HCT116 (cell line): ENCODE measurements around the gene CFAP91. TPM values are rescaled to one million over a fixed set of nuclear protein-coding genes. Genes with fewer than 3 reads are reported as not detected.

ENCODE experiments used
- ATAC-seq: fragments of 200-7000 bp; cut with Tn5 transposase; 2 replicates; pipeline ENCODE4 v1.9.1; 2020; ENCODE audit warnings: mild to moderate bottlenecking, moderate library complexity
- BruUV-seq: library from RNA; stranded (reverse); fragments of 400-500 nt; replicated peaks from 2 replicates; lab custom pipeline; 2021; lab: Mats Ljungman, UMichigan
- CTCF ChIA-PET: fragments of 300-600 bp; sonication (Branson Sonifier 250); formaldehyde crosslinking; loops from one replicate; lab custom pipeline; 2021; ENCODE audit warnings: antibody characterized with exemption; lab: Charles Lee
- POLR2A ChIA-PET: fragments of 300-600, 350-600 bp; sonication (Branson Sonifier 250); formaldehyde crosslinking; loops from one replicate; lab custom pipeline; 2021; ENCODE audit warnings: antibody characterized with exemption; lab: Charles Lee
- RAD21 ChIA-PET, 2 experiments: fragments of 300-600 bp; sonication (Branson Sonifier 250); formaldehyde crosslinking; loops; one replicate each; lab custom pipeline; 2023; ENCODE audit warnings: low total read pairs in 2 of 2; ENCODE audit not compliant: uncharacterized antibody in 2 of 2, unreplicated experiment in 2 of 2, low non-redundant PET in 1 of 2; lab: Charles Lee
- DNase-seq: peaks from one replicate; pipeline ENCODE4 v3.0.0-alpha.2; 2010; ENCODE audit warnings: low read depth, low spot score
- H2AFZ ChIP-seq: fragments of 200-600 bp; shearing (Covaris generic), sonication (generic); 2 replicates; pipeline ENCODE4 v1.6.1; 2017; ENCODE audit warnings: low read depth, mixed run types, mixed read lengths, antibody characterized with exemption, low read length; ENCODE audit not compliant: poor library complexity, severe bottlenecking
- H3K27ac ChIP-seq: 2 replicates; pipeline ENCODE4 v1.5.1; 2012; ENCODE audit warnings: low read depth, low read length
- H3K27me3 ChIP-seq: fragments of 200-600 bp; sonication (generic); 2 replicates; pipeline ENCODE4 v1.6.1; 2016; ENCODE audit warnings: mixed run types, low read length, mixed read lengths; ENCODE audit not compliant: insufficient read depth
- H3K36me3 ChIP-seq, 2 experiments: fragments of 200-500 bp in 1 of 2; fragments of 200-600 bp in 1 of 2; sonication (Bioruptor generic) in 1 of 2; sonication (generic) in 1 of 2; 2 replicates each; pipeline versions ENCODE4 v1.5.1 to v1.6.1; 2014 to 2016; ENCODE audit warnings: low read length in 2 of 2, inconsistent platforms in 1 of 2, mixed read lengths in 1 of 2, mixed run types in 1 of 2; ENCODE audit not compliant: insufficient read depth in 2 of 2, control insufficient read depth in 1 of 2
- H3K4me1 ChIP-seq, 2 experiments: fragments of 200-600 bp in 1 of 2; sonication (generic) in 1 of 2; 2 replicates each; pipeline versions ENCODE4 v1.5.1 to v1.6.1; 2012 to 2017; ENCODE audit warnings: low read length in 2 of 2, inconsistent platforms in 1 of 2, mild to moderate bottlenecking in 1 of 2, mixed read lengths in 1 of 2, mixed run types in 1 of 2, moderate library complexity in 1 of 2; ENCODE audit not compliant: insufficient read depth in 2 of 2, control insufficient read depth in 1 of 2
- H3K4me2 ChIP-seq: fragments of 200-600 bp; sonication (generic); 2 replicates; pipeline ENCODE4 v1.6.1; 2017; ENCODE audit warnings: mixed run types, low read length, mixed read lengths
- H3K4me3 ChIP-seq, 2 experiments: fragments of 200-600 bp in 1 of 2; sonication (generic) in 1 of 2; replicated peaks in 1 of 2; 2 replicates each; pipeline ENCODE4 v1.5.1; 2011 to 2016; ENCODE audit warnings: low read length in 2 of 2, control low read depth in 1 of 2, low read depth in 1 of 2, mild to moderate bottlenecking in 1 of 2, mixed read lengths in 1 of 2, mixed run types in 1 of 2
- H3K79me2 ChIP-seq: fragments of 200-600 bp; sonication (generic); 2 replicates; pipeline ENCODE4 v1.6.1; 2017; ENCODE audit warnings: mild to moderate bottlenecking, mixed run types, low read length, moderate library complexity, mixed read lengths; ENCODE audit not compliant: insufficient read depth
- H3K9ac ChIP-seq: fragments of 200-600 bp; sonication (generic); 2 replicates; pipeline ENCODE4 v1.6.1; 2016; ENCODE audit warnings: low read length, mixed read lengths
- H3K9me2 ChIP-seq: fragments of 200-600 bp; sonication (generic), shearing (Covaris generic); 2 replicates; pipeline ENCODE4 v1.6.1; 2017; ENCODE audit warnings: mixed run types, mild to moderate bottlenecking, moderate library complexity; ENCODE audit not compliant: insufficient read depth
- H3K9me3 ChIP-seq, 2 experiments: fragments of 200-500 bp in 1 of 2; fragments of 200-600 bp in 1 of 2; sonication (Bioruptor generic) in 1 of 2; sonication (generic) in 1 of 2; 2 replicates each; pipeline ENCODE4 v1.6.1; 2014 to 2017; ENCODE audit warnings: low read length in 2 of 2, mixed read lengths in 2 of 2, inconsistent platforms in 1 of 2, low read depth in 1 of 2, mild to moderate bottlenecking in 1 of 2, mixed run types in 1 of 2, moderate library complexity in 1 of 2; ENCODE audit not compliant: control insufficient read depth in 1 of 2, insufficient read depth in 1 of 2
- H4K20me1 ChIP-seq: fragments of 200-600 bp; sonication (generic), shearing (Covaris generic); 2 replicates; pipeline ENCODE4 v1.6.1; 2017; ENCODE audit warnings: mixed run types, mild to moderate bottlenecking, moderate library complexity; ENCODE audit not compliant: insufficient read depth
- ATF3 ChIP-seq: IDR thresholded peaks from 2 replicates; pipeline ENCODE4 v1.6.1; 2012
- CBX3 ChIP-seq: IDR thresholded peaks from 2 replicates; pipeline ENCODE4 v1.6.1; 2012; ENCODE audit warnings: low read depth
- CEBPB ChIP-seq: IDR thresholded peaks from 2 replicates; pipeline ENCODE4 v1.6.1; 2012; ENCODE audit warnings: low read depth
- EGR1 ChIP-seq: IDR thresholded peaks from 2 replicates; pipeline ENCODE4 v1.6.1; 2012; ENCODE audit warnings: low read depth
- ELF1 ChIP-seq: IDR thresholded peaks from 2 replicates; pipeline ENCODE4 v1.6.1; 2012; ENCODE audit warnings: low read depth, borderline replicate concordance
- EZH2 ChIP-seq: fragments of 200-600 bp; sonication (generic); IDR thresholded peaks from 2 replicates; pipeline ENCODE4 v1.6.1; 2017; ENCODE audit warnings: antibody characterized with exemption, mixed run types
- EZH2phosphoT487 ChIP-seq: fragments of 200-600 bp; IDR thresholded peaks from 2 replicates; pipeline ENCODE4 v1.6.1; 2018; ENCODE audit warnings: antibody characterized with exemption, borderline replicate concordance
- POLR2A ChIP-seq: IDR thresholded peaks from 2 replicates; pipeline ENCODE4 v1.7.0; 2011; ENCODE audit warnings: borderline replicate concordance; ENCODE audit not compliant: insufficient read depth, insufficient read length; ENCODE audit errors: extremely low read depth
- POLR2AphosphoS5 ChIP-seq: IDR thresholded peaks from 2 replicates; pipeline ENCODE4 v1.6.1; 2011; ENCODE audit warnings: mild to moderate bottlenecking, low read depth, low read length, moderate library complexity
- RAD21 ChIP-seq: IDR thresholded peaks from 2 replicates; pipeline ENCODE4 v1.6.1; 2012; ENCODE audit warnings: low read depth, mild to moderate bottlenecking
- REST ChIP-seq: IDR thresholded peaks from 2 replicates; pipeline ENCODE4 v1.6.1; 2012; ENCODE audit warnings: low read depth
- SIN3A ChIP-seq: IDR thresholded peaks from 2 replicates; pipeline ENCODE4 v1.6.1; 2012; ENCODE audit warnings: low read depth
- SP1 ChIP-seq: IDR thresholded peaks from 2 replicates; pipeline ENCODE4 v1.6.1; 2012; ENCODE audit warnings: low read depth
- SRF ChIP-seq: IDR thresholded peaks from 2 replicates; pipeline ENCODE4 v1.6.1; 2012; ENCODE audit warnings: low read depth
- YY1 ChIP-seq: IDR thresholded peaks from 2 replicates; pipeline ENCODE4 v1.6.1; 2011; ENCODE audit warnings: low read length, low read depth, moderate library complexity, mild to moderate bottlenecking; ENCODE audit not compliant: insufficient replicate concordance; ENCODE audit errors: extremely low read depth
- ZFX ChIP-seq: fragments of 450-650 bp; IDR thresholded peaks from 2 replicates; pipeline ENCODE4 v1.6.1; 2017
- ZNF274 ChIP-seq: fragments of 200-500 bp; sonication (Bioruptor generic); IDR thresholded peaks from 2 replicates; pipeline ENCODE4 v1.6.1; 2014; ENCODE audit warnings: mild to moderate bottlenecking, low read depth, low read length, inconsistent platforms
- intact Hi-C: fragments of 100-400 bp; cut with micrococcal nuclease; formaldehyde crosslinking; loops from 2 replicates; pipeline ENCODE4 v1.10.0; 2022
- total RNA-seq: library from RNA; stranded (reverse); gene quantifications from one replicate; pipeline ENCODE4 v1.2.1, GENCODE V29; 2021; ENCODE audit not compliant: unreplicated experiment

The CFAP91 gene
- total RNA-seq, 1 experiment from 2014 or later = 0.96 TPM

GRCh38 chr3:119695480-119695879, 7.3 kb upstream of the CFAP91 start:
- Histone ChIP-seq H4K20me1 (no peaks in the 10 kb centered on the region), H2AFZ (peak overlapping the region; percentile 68), H3K4me2 (peak overlapping the region; percentile 15; the same call in 1 of the 2 replicates), H3K9me2 (no peaks in the 10 kb centered on the region), H3K27ac (no peak overlapping the region), H3K4me1 (peaks cover 0 to 9% of the 10 kb centered on the region in 2 experiments; a peak in 2 of 4 replicates), H3K36me3 (no peaks in the 10 kb centered on the region), H3K9ac (no peak overlapping the region), H3K9me3 (no peaks in the 10 kb centered on the region), H3K4me3 (no peak overlapping the region), H3K79me2 (no peaks in the 10 kb centered on the region), H3K27me3 (no peaks in the 10 kb centered on the region)
- DNase-seq (peak; percentile 49), ATAC-seq (peak; percentile 76)
- CTCF ChIA-PET = interaction anchor here (0.5 to 0.9 kb wide), 3 partner anchors 182 to 841 kb away, joined by 3 to 4 read pairs (median 3); no protein-coding TSS in a partner anchor
- BruUV-seq = no TSS peak
- intact Hi-C loops = no loop called here
- POLR2A ChIA-PET = interaction anchor here (0.6 kb wide), 1 partner anchor 90 kb away, joined by 3 read pairs; no protein-coding TSS in a partner anchor
- TF ChIP-seq POLR2AphosphoS5 (peak; percentile 24; the same call in 1 of the 2 replicates), CBX3 (0 out of 2 replicates have a peak, but pooled peaks have one; percentile 21), SP1 (peak; percentile 44), EZH2phosphoT487 (no peak)
- RAD21 ChIA-PET = interaction anchor here in 1 of 2 experiments (1.0 kb wide), 1 partner anchor 226 kb away, joined by 4 read pairs; no protein-coding TSS in a partner anchor

GRCh38 chr3:119697394-119697793, 5.4 kb upstream of the CFAP91 start:
- Histone ChIP-seq H3K9me3 (no peaks in the 10 kb centered on the region), H3K27me3 (no peaks in the 10 kb centered on the region), H3K9ac (no peak overlapping the region), H3K79me2 (no peaks in the 10 kb centered on the region), H3K27ac (no peak overlapping the region), H3K4me2 (no peak overlapping the region), H2AFZ (no peak overlapping the region), H3K4me3 (no peak overlapping the region), H3K9me2 (no peaks in the 10 kb centered on the region), H3K36me3 (no peaks in the 10 kb centered on the region), H4K20me1 (no peaks in the 10 kb centered on the region), H3K4me1 (peaks cover 4 to 22% of the 10 kb centered on the region in 2 experiments; a peak in 3 of 4 replicates)
- intact Hi-C loops = no loop called here
- ATAC-seq (no peak), DNase-seq (no peak)
- RAD21 ChIA-PET = no interaction called here
- BruUV-seq = no TSS peak
- CTCF ChIA-PET = no interaction called here
- POLR2A ChIA-PET = no interaction called here
- TF ChIP-seq SRF = no peak
- no peak for TF ChIP-seq RAD21
- TF ChIP-seq CBX3 = no peak
- TF ChIP-seq SIN3A = no peak
- TF ChIP-seq POLR2AphosphoS5 = no peak
- no peak for TF ChIP-seq ZFX
- no peak for TF ChIP-seq POLR2A
- TF ChIP-seq YY1 = no peak
- TF ChIP-seq ZNF274 = no peak
- TF ChIP-seq EZH2phosphoT487 = no peak
- TF ChIP-seq EZH2 = no peak
- no peak for TF ChIP-seq ATF3
- TF ChIP-seq SP1 = no peak
- TF ChIP-seq EGR1 = no peak
- TF ChIP-seq CEBPB = no peak
- no peak for TF ChIP-seq REST
- no peak for TF ChIP-seq ELF1
